HG02798 (cell line): Measurements from ENCODE around the gene PNMA6F.
"Not testable (repeated sequence)": the region's sequence is repeated elsewhere in the genome, so short reads cannot be mapped to it uniquely, and the experiment has no call there.

Experiments
- ATAC-seq: cut with Tn5 transposase; IDR thresholded peaks from one replicate; pipeline ENCODE4 v1.9.1; 2021; ENCODE audit warnings: mild to moderate bottlenecking; ENCODE audit not compliant: unreplicated experiment, poor library complexity

PNMA6F gene

GRCh38 chrX:153304988-153305736, 16.4 kb downstream of the PNMA6F start:
- ATAC-seq, result no peak

GRCh38 chrX:153303276-153304262, 18.0 kb downstream of the PNMA6F start:
- ATAC-seq, result no peak

- ATAC-seq, result no peak
These were observed 18.8 kb downstream of the PNMA6F start for GRCh38 chrX:153302796-153303195.

- ATAC-seq, result no peak
These were observed 19.8 kb downstream of the PNMA6F start for GRCh38 chrX:153301746-153302145.

- no peak for ATAC-seq
These were observed 21.7 kb downstream of the PNMA6F start for GRCh38 chrX:153299855-153300254.

GRCh38 chrX:153297376-153297775, 24.2 kb downstream of the PNMA6F start:
- no peak for ATAC-seq

GRCh38 chrX:153293485-153294071, 28.0 kb downstream of the PNMA6F start:
- ATAC-seq, result not testable (repeated sequence)

GRCh38 chrX:153288807-153289206, 32.8 kb downstream of the PNMA6F start:
- not testable (repeated sequence) for ATAC-seq

GRCh38 chrX:153285678-153286077, 35.9 kb downstream of the PNMA6F start:
- ATAC-seq, result not testable (repeated sequence)

- ATAC-seq, result not testable (repeated sequence)
These were observed 37.6 kb downstream of the PNMA6F start for GRCh38 chrX:153283982-153284381.

- not testable (repeated sequence) for ATAC-seq
These were observed 39.8 kb downstream of the PNMA6F start for GRCh38 chrX:153281784-153282183.

GRCh38 chrX:153279304-153279703, 42.3 kb downstream of the PNMA6F start:
- ATAC-seq, result not testable (repeated sequence)

GRCh38 chrX:153276049-153276448, 45.5 kb downstream of the PNMA6F start:
- ATAC-seq, result not testable (repeated sequence)

- not testable (repeated sequence) for ATAC-seq
These were observed 46.1 kb downstream of the PNMA6F start for GRCh38 chrX:153275418-153275817.

GRCh38 chrX:153272584-153272983, 49.0 kb downstream of the PNMA6F start:
- not testable (repeated sequence) for ATAC-seq

GRCh38 chrX:153272070-153272469, 49.5 kb downstream of the PNMA6F start:
- not testable (repeated sequence) for ATAC-seq
